Progenitor cell of endocrine pancreas (in vitro differentiated cells): ENCODE measurements around the gene FRMD4A. TPM values are rescaled to one million over a fixed set of nuclear protein-coding genes. Genes with fewer than 3 reads are reported as not detected.

Experiments
- DNase-seq: peaks from one replicate; pipeline ENCODE4 v3.0.0; 2021; ENCODE audit warnings: low spot score; ENCODE audit not compliant: unreplicated experiment
- H3K27ac Mint-ChIP-seq: 2 replicates; pipeline ENCODE4 v1.8.0; 2021; ENCODE audit warnings: mild to moderate bottlenecking, moderate library complexity, mixed read lengths
- H3K27me3 Mint-ChIP-seq: 2 replicates; pipeline ENCODE4 v1.8.0; 2021; ENCODE audit warnings: mixed read lengths
- H3K36me3 Mint-ChIP-seq: 2 replicates; pipeline ENCODE4 v1.8.0; 2022; ENCODE audit warnings: mixed read lengths; ENCODE audit not compliant: insufficient read depth
- H3K4me1 Mint-ChIP-seq: 2 replicates; pipeline ENCODE4 v1.8.0; 2021; ENCODE audit warnings: low read depth, mixed read lengths
- H3K4me3 Mint-ChIP-seq: 2 replicates; pipeline ENCODE4 v1.8.0; 2021; ENCODE audit warnings: low read depth, mild to moderate bottlenecking, moderate library complexity, mixed read lengths
- H3K9me3 Mint-ChIP-seq: 2 replicates; pipeline ENCODE4 v1.8.0; 2021; ENCODE audit warnings: low read depth, mixed read lengths
- CTCF ChIP-seq: fragments of 200-600 bp; sonication (generic); IDR thresholded peaks from one replicate; pipeline ENCODE4 v1.5.0; 2021; ENCODE audit warnings: antibody characterized with exemption, mild to moderate bottlenecking; ENCODE audit not compliant: unreplicated experiment
- total RNA-seq: library from RNA; stranded (reverse); gene quantifications from 2 replicates; pipeline ENCODE4 v1.2.1, GENCODE V29; 2021

The FRMD4A gene
- total RNA-seq, 1 donor from 2014 or later = 42.2 TPM

GRCh38 chr10:13990946-13991345 is 339.8 kb downstream of the FRMD4A start:
- H3K4me3 Mint-ChIP-seq = no peak overlapping the region
- no peak for DNase-seq
- no peak overlapping the region for H3K27ac Mint-ChIP-seq

GRCh38 chr10:13990392-13990805 is 340.3 kb downstream of the FRMD4A start:
- no peaks in the 10 kb centered on the region for H3K27me3 Mint-ChIP-seq
- H3K27ac Mint-ChIP-seq = no peak overlapping the region
- no peak for DNase-seq
- H3K36me3 Mint-ChIP-seq = no peaks in the 10 kb centered on the region
- H3K4me3 Mint-ChIP-seq = no peak overlapping the region
- TF ChIP-seq CTCF = no peak
- no peaks in the 10 kb centered on the region for H3K9me3 Mint-ChIP-seq
- peaks cover 11% of the 10 kb centered on the region for H3K4me1 Mint-ChIP-seq

More at GRCh38 chr10:13990946-13991345, 339.8 kb downstream of the FRMD4A start:
- Mint-ChIP-seq H3K4me1 (peaks cover 11% of the 10 kb centered on the region), H3K9me3 (no peaks in the 10 kb centered on the region), H3K27me3 (no peaks in the 10 kb centered on the region), H3K36me3 (no peaks in the 10 kb centered on the region)
- no peak for TF ChIP-seq CTCF

GRCh38 chr10:13989616-13990015 is 341.1 kb downstream of the FRMD4A start:
- H3K4me3 Mint-ChIP-seq = no peak overlapping the region
- H3K4me1 Mint-ChIP-seq = peaks cover 11% of the 10 kb centered on the region
- DNase-seq = no peak
- H3K36me3 Mint-ChIP-seq = no peaks in the 10 kb centered on the region
- H3K27ac Mint-ChIP-seq = no peak overlapping the region
- H3K27me3 Mint-ChIP-seq = no peaks in the 10 kb centered on the region
- TF ChIP-seq CTCF = no peak
- H3K9me3 Mint-ChIP-seq = no peaks in the 10 kb centered on the region

- Mint-ChIP-seq H3K4me1 (peaks cover 11% of the 10 kb centered on the region), H3K4me3 (no peak overlapping the region), H3K27me3 (no peaks in the 10 kb centered on the region), H3K9me3 (no peaks in the 10 kb centered on the region), H3K27ac (no peak overlapping the region), H3K36me3 (no peaks in the 10 kb centered on the region)
- no peak for DNase-seq
- no peak for TF ChIP-seq CTCF
Observed at GRCh38 chr10:13987446-13987845, 343.3 kb downstream of the FRMD4A start.

GRCh38 chr10:13984647-13985155 is 346.0 kb downstream of the FRMD4A start:
- Mint-ChIP-seq H3K9me3 (no peaks in the 10 kb centered on the region), H3K4me3 (no peak overlapping the region), H3K36me3 (no peaks in the 10 kb centered on the region), H3K27ac (no peak overlapping the region), H3K27me3 (no peaks in the 10 kb centered on the region), H3K4me1 (no peaks in the 10 kb centered on the region)
- no peak for TF ChIP-seq CTCF
- no peak for DNase-seq
